ENCODE results near the gene CCR6. TPM values are rescaled to one million over a fixed set of nuclear protein-coding genes. Genes with fewer than 3 reads are reported as not detected.
A peak's percentile ranks its signal among the peaks of the same experiment; 100 is the strongest.

The CCR6 gene
- total and polyA plus RNA-seq, 9 donors, result 0.11 to 0.76 TPM; not detected in 7

DNA sequence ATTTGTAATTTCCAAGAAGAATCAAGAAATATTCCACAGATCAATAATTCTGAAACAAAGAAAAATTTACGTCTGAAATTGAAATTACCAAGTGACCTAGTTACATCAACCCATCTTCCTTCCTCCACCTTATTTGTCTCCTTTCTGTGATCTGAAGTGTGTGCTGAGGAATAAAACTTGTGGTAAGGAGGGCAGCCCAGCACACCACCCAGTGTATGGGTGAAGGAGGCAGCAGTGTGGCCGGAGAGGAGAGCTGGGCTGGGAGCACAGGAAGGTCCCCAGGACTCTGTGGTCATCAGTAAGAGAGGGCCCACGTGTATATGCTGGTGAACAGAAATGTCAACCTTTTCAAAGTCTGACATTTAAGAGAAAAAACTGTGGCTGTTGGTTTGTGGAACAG lies 11.3 kb upstream of the CCR6 start:
- H3K27ac ChIP-seq (ENCODE audit: low read length), result no peak overlapping the region
- WGBS (ENCODE audit: insufficient coverage), result 63% methylated on average over 2 of the region's 3 CpGs
- no peaks in the 10 kb centered on the region for H3K36me3 ChIP-seq (ENCODE audit: control insufficient read depth, insufficient read depth, low read length)
- DNase-seq, result no peak
- H3K4me1 ChIP-seq (ENCODE audit: control insufficient read depth, insufficient read depth, low read length), result peaks cover 9% of the 10 kb centered on the region
- H3K27me3 ChIP-seq (ENCODE audit: control insufficient read depth, insufficient read depth, low read length), result peaks cover 7% of the 10 kb centered on the region
- no peaks in the 10 kb centered on the region for H3K9me3 ChIP-seq (replicated peaks; ENCODE audit: control insufficient read depth, low read depth, low read length)
- no peak overlapping the region for H3K4me3 ChIP-seq (ENCODE audit: low read length)

DNA sequence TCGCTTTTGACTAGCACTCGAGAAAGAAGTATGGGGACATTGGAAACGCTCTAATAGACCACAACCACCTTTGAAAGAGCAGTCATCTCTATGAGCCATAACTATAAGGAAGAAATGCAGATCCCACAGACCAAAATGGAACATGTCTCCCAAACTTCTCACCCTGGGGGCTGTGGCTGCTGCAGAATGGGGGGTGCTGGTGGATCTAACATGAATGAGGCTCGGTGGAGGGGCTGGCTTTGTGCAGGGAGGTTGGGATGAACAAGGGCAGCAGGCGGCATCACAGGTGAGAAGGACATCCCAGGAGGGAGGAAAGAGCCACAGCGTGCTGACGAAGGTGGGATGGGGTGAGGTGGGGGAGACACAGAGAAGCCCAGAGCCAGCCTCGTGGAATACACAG lies 10.5 kb upstream of the CCR6 start:
- Histone ChIP-seq H3K4me1 (ENCODE audit: control insufficient read depth, insufficient read depth, low read length) (peaks cover 9% of the 10 kb centered on the region), H3K27ac (ENCODE audit: low read length) (no peak overlapping the region), H3K9me3 (replicated peaks; ENCODE audit: control insufficient read depth, low read depth, low read length) (no peaks in the 10 kb centered on the region), H3K36me3 (ENCODE audit: control insufficient read depth, insufficient read depth, low read length) (no peaks in the 10 kb centered on the region), H3K27me3 (ENCODE audit: control insufficient read depth, insufficient read depth, low read length) (peaks cover 7% of the 10 kb centered on the region), H3K4me3 (ENCODE audit: low read length) (no peak overlapping the region)
- DNase-seq, result no peak
- WGBS (ENCODE audit: insufficient coverage), result 82% methylated on average over 5 of the region's 8 CpGs

DNA sequence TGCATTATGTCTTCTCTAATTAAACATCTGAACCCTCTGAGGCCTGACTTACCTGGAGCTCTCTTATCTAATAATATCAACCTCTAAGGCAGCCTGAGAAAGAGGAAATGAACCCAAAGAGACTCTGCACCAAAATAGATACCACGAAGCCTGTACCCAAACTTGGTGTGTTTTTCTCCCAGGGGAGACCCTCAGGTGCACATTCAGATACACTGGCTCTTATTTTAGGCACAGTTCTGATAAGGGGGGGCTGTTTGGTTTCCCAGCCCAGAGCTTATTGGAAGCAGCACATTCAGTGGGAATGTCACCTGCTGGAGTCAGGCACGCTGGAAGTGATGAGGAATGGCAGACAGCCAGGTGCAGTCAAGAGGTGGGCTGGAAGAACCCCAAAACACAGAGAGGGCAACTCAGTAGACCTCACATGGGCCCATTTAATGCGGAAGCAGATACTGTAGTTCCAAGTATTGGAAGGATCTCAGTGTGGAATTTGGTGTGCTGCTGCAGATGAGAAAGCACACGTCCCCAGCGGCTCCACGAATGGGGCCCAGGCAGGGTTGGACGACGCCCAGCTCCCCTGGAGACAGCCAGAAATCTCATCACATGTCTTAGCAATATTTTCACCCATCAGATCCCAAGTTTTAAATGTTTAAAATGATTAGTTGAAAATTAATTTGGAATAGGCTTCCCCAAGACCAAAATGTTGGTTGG lies 9.7 kb upstream of the CCR6 start:
- Histone ChIP-seq H3K27me3 (ENCODE audit: control insufficient read depth, insufficient read depth, low read length) (peaks cover 7% of the 10 kb centered on the region), H3K4me3 (ENCODE audit: low read length) (no peak overlapping the region), H3K27ac (ENCODE audit: low read length) (no peak overlapping the region), H3K9me3 (replicated peaks; ENCODE audit: control insufficient read depth, low read depth, low read length) (no peaks in the 10 kb centered on the region), H3K36me3 (ENCODE audit: control insufficient read depth, insufficient read depth, low read length) (no peaks in the 10 kb centered on the region), H3K4me1 (ENCODE audit: control insufficient read depth, insufficient read depth, low read length) (peaks cover 9% of the 10 kb centered on the region)
- WGBS (ENCODE audit: insufficient coverage), result 75% methylated on average over 2 of the region's 8 CpGs
- no peak for DNase-seq

DNA sequence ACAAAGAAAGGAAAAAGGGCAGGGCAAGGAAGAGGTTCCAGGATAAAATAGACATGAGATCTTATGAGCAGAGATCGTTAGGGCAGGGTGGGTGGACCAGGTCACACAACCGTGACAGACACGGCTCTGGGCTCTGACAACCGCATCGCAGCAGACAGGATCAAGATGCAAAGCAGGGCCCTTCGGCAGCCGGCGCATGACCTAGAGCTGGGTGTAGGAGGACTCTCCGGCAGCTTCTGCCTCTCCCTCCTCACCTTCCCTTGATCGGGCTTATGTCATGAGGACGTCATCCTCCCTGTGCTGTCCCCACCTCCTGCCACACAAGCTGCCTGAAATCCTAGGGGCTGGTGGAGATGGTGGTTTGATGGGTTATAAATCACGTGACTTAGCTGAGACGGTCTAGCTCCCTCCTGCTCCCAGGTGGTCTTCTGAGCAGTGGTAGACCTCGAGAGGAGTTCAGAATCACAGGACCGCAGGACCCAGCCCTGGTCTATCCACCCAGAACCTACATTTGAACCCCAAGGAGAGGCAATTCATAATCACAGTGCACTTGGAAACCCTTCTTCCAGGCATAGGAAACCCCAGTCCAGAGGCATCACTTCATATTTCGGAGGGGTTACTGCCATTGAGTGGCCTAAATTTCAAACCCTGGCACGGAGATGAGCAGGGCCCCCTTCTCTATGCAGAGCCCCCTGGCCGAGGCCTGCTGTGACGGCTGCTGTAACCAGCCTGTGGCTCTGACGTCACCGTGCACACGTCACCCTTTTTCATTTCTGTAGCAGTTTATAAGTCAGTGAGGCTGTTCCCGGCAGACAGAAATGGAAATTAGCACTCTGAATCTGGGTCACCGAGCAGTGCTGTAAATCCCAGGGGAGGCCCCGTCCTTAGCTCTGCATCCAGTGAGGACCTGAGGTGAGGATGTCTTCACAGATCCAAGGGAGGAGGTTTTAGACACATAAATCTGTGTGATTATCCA lies 8.7 kb upstream of the CCR6 start:
- Histone ChIP-seq H3K4me1 (ENCODE audit: control insufficient read depth, insufficient read depth, low read length) (peaks cover 9% of the 10 kb centered on the region), H3K36me3 (ENCODE audit: control insufficient read depth, insufficient read depth, low read length) (no peaks in the 10 kb centered on the region), H3K27ac (ENCODE audit: low read length) (no peak overlapping the region), H3K27me3 (ENCODE audit: control insufficient read depth, insufficient read depth, low read length) (peaks cover 9% of the 10 kb centered on the region), H3K9me3 (replicated peaks; ENCODE audit: control insufficient read depth, low read depth, low read length) (no peaks in the 10 kb centered on the region), H3K4me3 (ENCODE audit: low read length) (no peak overlapping the region)
- WGBS (ENCODE audit: insufficient coverage), result 59% methylated on average over 15 of the region's 25 CpGs
- DNase-seq, result no peak

DNA sequence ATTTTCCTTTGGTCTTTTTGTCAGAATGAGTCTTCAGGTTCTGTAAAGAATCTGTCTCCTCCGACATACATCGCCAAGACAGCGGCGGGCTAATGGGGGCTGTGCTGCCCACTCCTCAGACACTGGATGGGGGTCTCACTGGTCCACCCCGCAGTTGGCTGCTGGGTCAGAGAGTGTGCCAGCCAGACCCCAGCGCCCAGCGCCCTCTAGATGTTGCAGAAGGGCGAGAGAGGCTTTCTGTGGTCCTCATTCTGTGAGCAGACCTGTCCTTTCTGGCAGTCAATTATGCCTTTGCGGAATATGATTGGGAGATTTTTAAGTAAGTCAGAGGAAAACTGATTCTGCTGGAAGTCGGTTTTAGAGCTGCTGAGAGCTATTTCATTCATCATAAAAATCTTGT lies 7.8 kb upstream of the CCR6 start:
- WGBS (ENCODE audit: insufficient coverage), result 79% methylated on average over 8 of the region's 10 CpGs
- no peak overlapping the region for H3K4me3 ChIP-seq (ENCODE audit: low read length)

DNA sequence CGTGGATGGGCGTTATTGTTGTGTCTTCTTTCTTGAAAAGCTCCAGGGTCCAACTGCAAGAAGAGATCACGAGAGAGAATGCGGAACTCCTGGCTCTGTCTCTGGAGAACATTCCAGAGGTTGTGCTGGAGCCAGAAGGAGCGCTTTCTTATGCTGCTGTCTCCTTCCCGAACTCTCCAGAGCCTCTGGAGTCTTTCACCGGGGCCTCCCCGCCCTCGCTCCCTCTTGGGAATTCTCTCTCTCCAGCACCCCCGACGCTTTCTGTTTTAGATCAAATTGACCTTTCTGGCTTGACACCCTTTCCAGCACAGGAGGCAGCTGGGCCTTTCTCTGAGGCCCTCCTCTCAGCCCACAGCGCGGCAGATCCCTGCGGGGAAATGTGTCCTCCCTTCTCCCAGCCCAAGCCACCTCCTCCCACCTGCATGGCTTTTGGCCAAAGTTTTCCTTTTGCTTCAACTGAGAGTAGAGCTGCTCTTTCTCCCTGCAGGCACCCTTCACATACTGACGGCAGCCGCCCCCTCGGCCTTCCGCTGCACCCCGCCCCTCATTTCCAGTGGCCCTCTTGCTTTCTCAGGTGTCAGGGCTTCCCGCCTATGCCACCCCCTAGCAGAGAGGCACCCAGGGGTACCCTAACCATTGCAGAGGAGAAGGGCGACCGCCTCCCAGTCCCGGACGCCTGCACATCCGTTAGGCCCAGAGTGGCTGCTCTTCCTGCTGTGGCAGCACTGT lies 6.6 kb upstream of the CCR6 start:
- no peak overlapping the region for H3K4me3 ChIP-seq (ENCODE audit: low read length)
- 43% methylated on average over 25 of the region's 25 CpGs for WGBS (ENCODE audit: insufficient coverage)
- peaks cover 3% of the 10 kb centered on the region for H3K9me3 ChIP-seq (replicated peaks; ENCODE audit: control insufficient read depth, low read depth, low read length)
- H3K27me3 ChIP-seq (ENCODE audit: control insufficient read depth, insufficient read depth, low read length), result peaks cover 9% of the 10 kb centered on the region
- H3K36me3 ChIP-seq (ENCODE audit: control insufficient read depth, insufficient read depth, low read length), result no peaks in the 10 kb centered on the region
- H3K4me1 ChIP-seq (ENCODE audit: control insufficient read depth, insufficient read depth, low read length), result peaks cover 9% of the 10 kb centered on the region
- no peak overlapping the region for H3K27ac ChIP-seq (ENCODE audit: low read length)
- peak; percentile 69 for DNase-seq

More for the DNA sequence above, 7.8 kb upstream of the CCR6 start:
- H3K9me3 ChIP-seq (replicated peaks; ENCODE audit: control insufficient read depth, low read depth, low read length), result peaks cover under 1% of the 10 kb centered on the region
- peaks cover 9% of the 10 kb centered on the region for H3K27me3 ChIP-seq (ENCODE audit: control insufficient read depth, insufficient read depth, low read length)
- H3K4me1 ChIP-seq (ENCODE audit: control insufficient read depth, insufficient read depth, low read length), result peaks cover 9% of the 10 kb centered on the region
- DNase-seq, result no peak
- H3K36me3 ChIP-seq (ENCODE audit: control insufficient read depth, insufficient read depth, low read length), result no peaks in the 10 kb centered on the region
- H3K27ac ChIP-seq (ENCODE audit: low read length), result no peak overlapping the region

DNA sequence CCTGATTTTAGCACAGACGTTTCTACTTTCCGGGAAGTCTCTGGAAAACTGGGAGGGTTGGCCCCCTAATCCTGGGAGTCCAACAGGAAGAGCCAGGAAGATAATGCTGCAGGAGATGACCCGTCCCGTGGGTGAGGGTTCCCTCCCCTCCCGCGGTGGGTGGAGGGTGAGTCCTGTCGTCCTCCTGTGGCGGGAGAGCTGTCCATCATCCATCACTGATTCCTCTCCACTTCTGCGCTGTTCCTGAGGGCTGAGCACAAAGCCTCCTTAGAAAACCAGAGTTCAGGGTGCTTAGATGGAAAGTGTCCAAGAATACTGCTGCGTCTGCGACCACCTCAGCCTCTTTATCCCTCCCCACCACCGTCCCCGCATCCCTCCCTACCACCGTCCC lies 6.1 kb upstream of the CCR6 start:
- Histone ChIP-seq H3K4me1 (ENCODE audit: control insufficient read depth, insufficient read depth, low read length) (peaks cover 9% of the 10 kb centered on the region), H3K36me3 (ENCODE audit: control insufficient read depth, insufficient read depth, low read length) (no peaks in the 10 kb centered on the region), H3K9me3 (replicated peaks; ENCODE audit: control insufficient read depth, low read depth, low read length) (peaks cover 3% of the 10 kb centered on the region), H3K4me3 (ENCODE audit: low read length) (no peak overlapping the region), H3K27ac (ENCODE audit: low read length) (no peak overlapping the region), H3K27me3 (ENCODE audit: control insufficient read depth, insufficient read depth, low read length) (peaks cover 11% of the 10 kb centered on the region)
- WGBS (ENCODE audit: insufficient coverage), result 33% methylated on average over 1 of the region's 14 CpGs
- no peak for DNase-seq

DNA sequence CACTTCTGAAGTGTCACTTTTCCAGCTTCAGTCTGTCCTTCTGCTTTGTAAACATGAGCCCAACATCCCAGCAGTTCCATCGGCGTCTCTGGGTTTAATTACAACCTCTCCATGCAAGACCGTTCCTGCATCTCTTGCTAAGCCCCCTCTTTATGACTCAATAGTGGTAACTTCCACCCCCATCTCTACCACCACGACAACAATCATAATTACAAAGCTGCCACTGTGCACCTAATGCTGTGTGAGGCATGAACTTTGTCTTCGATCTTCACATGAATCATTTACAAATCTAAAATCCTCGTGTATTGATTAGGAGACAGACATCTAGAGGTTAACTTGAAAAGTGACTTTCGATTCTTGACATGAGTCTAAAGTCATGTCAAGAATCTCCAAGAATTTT lies 4.9 kb upstream of the CCR6 start:
- Histone ChIP-seq H3K9me3 (replicated peaks; ENCODE audit: control insufficient read depth, low read depth, low read length) (peaks cover 3% of the 10 kb centered on the region), H3K4me3 (ENCODE audit: low read length) (no peak overlapping the region), H3K27ac (ENCODE audit: low read length) (no peak overlapping the region), H3K4me1 (ENCODE audit: control insufficient read depth, insufficient read depth, low read length) (peaks cover 9% of the 10 kb centered on the region), H3K27me3 (ENCODE audit: control insufficient read depth, insufficient read depth, low read length) (peaks cover 12% of the 10 kb centered on the region), H3K36me3 (ENCODE audit: control insufficient read depth, insufficient read depth, low read length) (no peaks in the 10 kb centered on the region)
- DNase-seq, result no peak
- 65% methylated on average over 5 of the region's 7 CpGs for WGBS (ENCODE audit: insufficient coverage)

DNA sequence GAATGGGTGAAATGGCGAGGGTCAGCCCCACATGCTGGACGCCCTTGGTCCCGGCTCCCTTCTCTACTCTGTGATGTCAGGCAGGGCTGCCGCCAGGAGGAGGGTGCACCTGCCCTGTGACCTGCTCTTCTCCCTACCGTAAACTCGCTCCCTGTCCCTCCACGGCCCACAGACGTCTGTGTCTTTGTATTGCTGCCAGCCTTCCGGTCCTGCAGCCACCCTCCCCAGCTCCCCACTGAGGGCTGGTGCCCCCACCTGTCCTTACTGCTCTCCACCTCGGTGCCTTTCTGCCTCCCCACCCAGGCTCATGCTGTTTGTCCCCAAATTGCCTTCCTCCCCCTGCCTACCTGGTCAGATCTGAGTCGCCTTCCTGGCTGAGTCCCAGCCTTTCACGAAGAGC lies 4.1 kb upstream of the CCR6 start:
- DNase-seq, result no peak
- Histone ChIP-seq H3K4me1 (ENCODE audit: control insufficient read depth, insufficient read depth, low read length) (peaks cover 6% of the 10 kb centered on the region), H3K36me3 (ENCODE audit: control insufficient read depth, insufficient read depth, low read length) (no peaks in the 10 kb centered on the region), H3K9me3 (replicated peaks; ENCODE audit: control insufficient read depth, low read depth, low read length) (peaks cover 3% of the 10 kb centered on the region), H3K27me3 (ENCODE audit: control insufficient read depth, insufficient read depth, low read length) (peaks cover 9% of the 10 kb centered on the region), H3K4me3 (ENCODE audit: low read length) (no peak overlapping the region), H3K27ac (ENCODE audit: low read length) (no peak overlapping the region)
- 82% methylated on average over 10 of the region's 12 CpGs for WGBS (ENCODE audit: insufficient coverage)

Data from muscle of leg (tissue), 11 donors.